ENCODE data around the gene ISG20.

- TF ChIP-seq CTCF (IDR thresholded peaks at IDR 0.05; ENCODE audit: poor library complexity) = peak; percentile 56
- TF ChIP-seq EZH2 (IDR thresholded peaks at IDR 0.05; ENCODE audit: borderline replicate concordance) = no peak
- TF ChIP-seq EZH2phosphoT487 (IDR thresholded peaks at IDR 0.05; ENCODE audit: low read depth, severe bottlenecking, unreplicated experiment) = no peak
These were observed 14.5 kb upstream of the ISG20 start for GRCh38 chr15:88624156-88624970.

All from hepatocyte (in vitro differentiated cells).